DLD1 (cell line): ENCODE measurements around the gene FAM72D.
"Not testable (repeated sequence)": the region's sequence is repeated elsewhere in the genome, so short reads cannot be mapped to it uniquely, and the experiment has no call there.

Source experiments
- in situ Hi-C: cut with HindIII; loops from 2 replicates; pipeline ENCODE4 v1.10.0; 2017; ENCODE audit warnings: low sequenced_read_pairs

Gene FAM72D

GRCh38 chr1:145095284-145096057, at the start of gene FAM72D, which contains the start of gene SRGAP2B:
TSS of gene FAM72D (plus strand) at chr1:145095974. CDS start at chr1:145096848, 874 bp downstream.
TSS of gene SRGAP2B (minus strand) at chr1:145095328. CDS start at chr1:145092901, 2,427 bp downstream.
- in situ Hi-C loops = not testable (repeated sequence)

GRCh38 chr1:145047553-145047952, 48.2 kb upstream of the FAM72D start:
- in situ Hi-C loops = not testable (repeated sequence)

- in situ Hi-C loops = not testable (repeated sequence)
Observed at GRCh38 chr1:145048181-145048856, 47.5 kb upstream of the FAM72D start.

GRCh38 chr1:145052019-145052776, 43.6 kb upstream of the FAM72D start:
- in situ Hi-C loops = not testable (repeated sequence)

GRCh38 chr1:145053428-145053827, 42.3 kb upstream of the FAM72D start:
- in situ Hi-C loops = not testable (repeated sequence)

GRCh38 chr1:145055217-145055760, 40.5 kb upstream of the FAM72D start:
- in situ Hi-C loops = not testable (repeated sequence)

- in situ Hi-C loops = not testable (repeated sequence)
Observed at GRCh38 chr1:145058184-145058583, 37.6 kb upstream of the FAM72D start.

GRCh38 chr1:145063285-145063684, 32.5 kb upstream of the FAM72D start:
- in situ Hi-C loops = not testable (repeated sequence)

- in situ Hi-C loops = not testable (repeated sequence)
Observed at GRCh38 chr1:145063941-145064648, 31.7 kb upstream of the FAM72D start.

GRCh38 chr1:145065194-145065826, 30.5 kb upstream of the FAM72D start:
- in situ Hi-C loops = not testable (repeated sequence)

- in situ Hi-C loops = not testable (repeated sequence)
Observed at GRCh38 chr1:145066486-145066885, 29.3 kb upstream of the FAM72D start.

- in situ Hi-C loops = not testable (repeated sequence)
Observed at GRCh38 chr1:145071569-145071968, 24.2 kb upstream of the FAM72D start.

- in situ Hi-C loops = not testable (repeated sequence)
Observed at GRCh38 chr1:145074021-145074559, 21.7 kb upstream of the FAM72D start.

GRCh38 chr1:145076877-145077276, 18.9 kb upstream of the FAM72D start:
- in situ Hi-C loops = not testable (repeated sequence)

- in situ Hi-C loops = not testable (repeated sequence)
Observed at GRCh38 chr1:145077872-145078786, 17.6 kb upstream of the FAM72D start.

GRCh38 chr1:145078787-145079370, 16.9 kb upstream of the FAM72D start:
- in situ Hi-C loops = not testable (repeated sequence)

- in situ Hi-C loops = not testable (repeated sequence)
Observed at GRCh38 chr1:145079737-145080136, 16.0 kb upstream of the FAM72D start.

GRCh38 chr1:145080193-145080592, 15.6 kb upstream of the FAM72D start:
- in situ Hi-C loops = not testable (repeated sequence)
